Stomach (tissue), 4 donors: ENCODE measurements around the gene COL23A1.

Experiments
- POLR2A ChIP-seq, 4 donors: fragments of 450-650 bp; IDR thresholded peaks; one replicate each; pipeline ENCODE4 v1.6.1; 2016; ENCODE audit warnings: antibody characterized with exemption in 4 of 4, control low read depth in 2 of 4, mild to moderate bottlenecking in 1 of 4, moderate library complexity in 1 of 4
- POLR2AphosphoS5 ChIP-seq, 3 donors: sonication (generic); formaldehyde crosslinking; IDR thresholded peaks; one replicate each; pipeline ENCODE4 v1.6.1; 2016; ENCODE audit warnings: antibody characterized with exemption in 3 of 3
- TF ChIP-seq, protein P1 (sequence below), 7 experiments: fragments of 450-650 bp in 4 of 7; fragments of 200-600 bp in 3 of 7; sonication (generic) in 3 of 7; IDR thresholded peaks; one replicate each; pipeline ENCODE4 v1.5.1; 2016 to 2019; ENCODE audit warnings: antibody characterized with exemption in 7 of 7, control low read depth in 2 of 7, mild to moderate bottlenecking in 1 of 7

DNA sequence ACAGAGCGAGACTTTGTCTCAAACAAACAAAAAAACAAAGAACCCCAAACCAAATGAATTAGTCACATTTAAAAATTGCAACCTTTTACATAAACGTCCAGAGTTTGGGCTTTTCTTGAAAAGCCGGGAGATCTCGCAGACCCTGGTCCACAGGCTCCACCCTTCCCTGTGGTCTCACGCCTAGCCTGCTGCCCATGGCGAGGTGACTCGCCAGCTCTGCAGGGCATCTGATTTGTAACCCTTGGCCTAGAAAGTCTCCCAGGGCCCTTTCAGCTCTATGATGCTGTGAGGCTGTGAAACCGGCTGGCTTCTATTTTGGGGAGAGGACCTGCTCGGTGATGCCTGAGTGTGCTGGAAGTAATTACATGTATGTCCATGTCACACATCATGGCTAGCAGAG lies 312.8 kb downstream of the COL23A1 start:
- TF ChIP-seq, protein P1, sequence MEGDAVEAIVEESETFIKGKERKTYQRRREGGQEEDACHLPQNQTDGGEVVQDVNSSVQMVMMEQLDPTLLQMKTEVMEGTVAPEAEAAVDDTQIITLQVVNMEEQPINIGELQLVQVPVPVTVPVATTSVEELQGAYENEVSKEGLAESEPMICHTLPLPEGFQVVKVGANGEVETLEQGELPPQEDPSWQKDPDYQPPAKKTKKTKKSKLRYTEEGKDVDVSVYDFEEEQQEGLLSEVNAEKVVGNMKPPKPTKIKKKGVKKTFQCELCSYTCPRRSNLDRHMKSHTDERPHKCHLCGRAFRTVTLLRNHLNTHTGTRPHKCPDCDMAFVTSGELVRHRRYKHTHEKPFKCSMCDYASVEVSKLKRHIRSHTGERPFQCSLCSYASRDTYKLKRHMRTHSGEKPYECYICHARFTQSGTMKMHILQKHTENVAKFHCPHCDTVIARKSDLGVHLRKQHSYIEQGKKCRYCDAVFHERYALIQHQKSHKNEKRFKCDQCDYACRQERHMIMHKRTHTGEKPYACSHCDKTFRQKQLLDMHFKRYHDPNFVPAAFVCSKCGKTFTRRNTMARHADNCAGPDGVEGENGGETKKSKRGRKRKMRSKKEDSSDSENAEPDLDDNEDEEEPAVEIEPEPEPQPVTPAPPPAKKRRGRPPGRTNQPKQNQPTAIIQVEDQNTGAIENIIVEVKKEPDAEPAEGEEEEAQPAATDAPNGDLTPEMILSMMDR (IDR thresholded peaks at IDR 0.05), result no peak
- TF ChIP-seq POLR2AphosphoS5 (IDR thresholded peaks at IDR 0.05) (no peak), POLR2A (IDR thresholded peaks at IDR 0.05) (no peak)
